Measurements from ENCODE around the gene CORO1C.
A peak's percentile ranks its signal among the peaks of the same experiment; 100 is the strongest.

Gene CORO1C

GRCh38 chr12:108712925-108713203, 18.5 kb downstream of the CORO1C start:
- H3K4me1 ChIP-seq (ENCODE audit: control insufficient read depth in 2 of 2, insufficient read depth in 2 of 2, low read length in 2 of 2) = peaks cover 5 to 11% of the 10 kb centered on the region in 2 donors
- no peak overlapping the region for H3K27ac ChIP-seq (ENCODE audit: low read depth in 2 of 2, low read length in 2 of 2)

GRCh38 chr12:108712165-108712924, 19.0 kb downstream of the CORO1C start:
- peaks cover 5 to 11% of the 10 kb centered on the region in 2 donors for H3K4me1 ChIP-seq (ENCODE audit: control insufficient read depth in 2 of 2, insufficient read depth in 2 of 2, low read length in 2 of 2)
- H3K27me3 ChIP-seq (ENCODE audit: control insufficient read depth in 2 of 2, insufficient read depth in 2 of 2, low read length in 2 of 2) = no peaks in the 10 kb centered on the region
- no peak overlapping the region for H3K9ac ChIP-seq (ENCODE audit: low read depth in 1 of 2, low read length in 2 of 2)
- H3K36me3 ChIP-seq (ENCODE audit: control insufficient read depth in 2 of 2, insufficient read depth in 2 of 2, low read length in 2 of 2) = no peaks in the 10 kb centered on the region
- no peak overlapping the region for H3K27ac ChIP-seq (ENCODE audit: low read depth in 2 of 2, low read length in 2 of 2)
- H3K9me3 ChIP-seq (ENCODE audit: control insufficient read depth in 2 of 2, low read length in 2 of 2) = no peaks in the 10 kb centered on the region
- H3K4me3 ChIP-seq (ENCODE audit: low read length in 2 of 2) = no peak overlapping the region

More at GRCh38 chr12:108712925-108713203, 18.5 kb downstream of the CORO1C start:
- Histone ChIP-seq H3K36me3 (ENCODE audit: control insufficient read depth in 2 of 2, insufficient read depth in 2 of 2, low read length in 2 of 2) (no peaks in the 10 kb centered on the region), H3K9me3 (ENCODE audit: control insufficient read depth in 2 of 2, low read length in 2 of 2) (no peaks in the 10 kb centered on the region), H3K27me3 (ENCODE audit: control insufficient read depth in 2 of 2, insufficient read depth in 2 of 2, low read length in 2 of 2) (no peaks in the 10 kb centered on the region), H3K4me3 (ENCODE audit: low read length in 2 of 2) (no peak overlapping the region), H3K9ac (ENCODE audit: low read depth in 1 of 2, low read length in 2 of 2) (no peak overlapping the region)

GRCh38 chr12:108711489-108712164, 19.7 kb downstream of the CORO1C start:
- no peak overlapping the region for H3K4me3 ChIP-seq (ENCODE audit: low read length in 2 of 2)
- no peak overlapping the region for H3K27ac ChIP-seq (ENCODE audit: low read depth in 2 of 2, low read length in 2 of 2)
- no peak overlapping the region for H3K9ac ChIP-seq (ENCODE audit: low read depth in 1 of 2, low read length in 2 of 2)
- H3K9me3 ChIP-seq (ENCODE audit: control insufficient read depth in 2 of 2, low read length in 2 of 2) = no peaks in the 10 kb centered on the region
- H3K4me1 ChIP-seq (ENCODE audit: control insufficient read depth in 2 of 2, insufficient read depth in 2 of 2, low read length in 2 of 2) = peaks cover 5 to 11% of the 10 kb centered on the region in 2 donors
- no peaks in the 10 kb centered on the region for H3K27me3 ChIP-seq (ENCODE audit: control insufficient read depth in 2 of 2, insufficient read depth in 2 of 2, low read length in 2 of 2)
- no peaks in the 10 kb centered on the region for H3K36me3 ChIP-seq (ENCODE audit: control insufficient read depth in 2 of 2, insufficient read depth in 2 of 2, low read length in 2 of 2)

- Histone ChIP-seq H3K27me3 (ENCODE audit: control insufficient read depth in 2 of 2, insufficient read depth in 2 of 2, low read length in 2 of 2) (no peaks in the 10 kb centered on the region), H3K9me3 (ENCODE audit: control insufficient read depth in 2 of 2, low read length in 2 of 2) (no peaks in the 10 kb centered on the region), H3K9ac (ENCODE audit: low read depth in 1 of 2, low read length in 2 of 2) (no peak overlapping the region), H3K4me3 (ENCODE audit: low read length in 2 of 2) (no peak overlapping the region), H3K4me1 (ENCODE audit: control insufficient read depth in 2 of 2, insufficient read depth in 2 of 2, low read length in 2 of 2) (peaks cover 5 to 11% of the 10 kb centered on the region in 2 donors), H3K27ac (ENCODE audit: low read depth in 2 of 2, low read length in 2 of 2) (no peak overlapping the region), H3K36me3 (ENCODE audit: control insufficient read depth in 2 of 2, insufficient read depth in 2 of 2, low read length in 2 of 2) (no peaks in the 10 kb centered on the region)
Measured at GRCh38 chr12:108709697-108710096, 21.6 kb downstream of the CORO1C start.

- peaks cover 0 to 5% of the 10 kb centered on the region in 2 donors for H3K36me3 ChIP-seq (ENCODE audit: control insufficient read depth in 2 of 2, insufficient read depth in 2 of 2, low read length in 2 of 2)
- H3K27me3 ChIP-seq (ENCODE audit: control insufficient read depth in 2 of 2, insufficient read depth in 2 of 2, low read length in 2 of 2) = no peaks in the 10 kb centered on the region
- no peak overlapping the region for H3K27ac ChIP-seq (ENCODE audit: low read depth in 2 of 2, low read length in 2 of 2)
- no peak overlapping the region for H3K4me3 ChIP-seq (ENCODE audit: low read length in 2 of 2)
- no peaks in the 10 kb centered on the region for H3K9me3 ChIP-seq (ENCODE audit: control insufficient read depth in 2 of 2, low read length in 2 of 2)
- H3K4me1 ChIP-seq (ENCODE audit: control insufficient read depth in 2 of 2, insufficient read depth in 2 of 2, low read length in 2 of 2) = peaks cover 4 to 9% of the 10 kb centered on the region in 2 donors
- no peak overlapping the region for H3K9ac ChIP-seq (ENCODE audit: low read depth in 1 of 2, low read length in 2 of 2)
Measured at GRCh38 chr12:108704527-108704926, 26.8 kb downstream of the CORO1C start.

GRCh38 chr12:108702595-108703320, 28.6 kb downstream of the CORO1C start:
- H3K27ac ChIP-seq (ENCODE audit: low read depth in 2 of 2, low read length in 2 of 2) = no peak overlapping the region
- H3K27me3 ChIP-seq (ENCODE audit: control insufficient read depth in 2 of 2, insufficient read depth in 2 of 2, low read length in 2 of 2) = no peaks in the 10 kb centered on the region
- H3K9me3 ChIP-seq (ENCODE audit: control insufficient read depth in 2 of 2, low read length in 2 of 2) = no peaks in the 10 kb centered on the region
- H3K36me3 ChIP-seq (ENCODE audit: control insufficient read depth in 2 of 2, insufficient read depth in 2 of 2, low read length in 2 of 2) = peaks cover 0 to 14% of the 10 kb centered on the region in 2 donors
- H3K9ac ChIP-seq (ENCODE audit: low read depth in 1 of 2, low read length in 2 of 2) = no peak overlapping the region
- no peak overlapping the region for H3K4me3 ChIP-seq (ENCODE audit: low read length in 2 of 2)
- peaks cover 4 to 9% of the 10 kb centered on the region in 2 donors for H3K4me1 ChIP-seq (ENCODE audit: control insufficient read depth in 2 of 2, insufficient read depth in 2 of 2, low read length in 2 of 2)

- H3K27me3 ChIP-seq (ENCODE audit: control insufficient read depth in 2 of 2, insufficient read depth in 2 of 2, low read length in 2 of 2) = no peaks in the 10 kb centered on the region
- H3K36me3 ChIP-seq (ENCODE audit: control insufficient read depth in 2 of 2, insufficient read depth in 2 of 2, low read length in 2 of 2) = peaks cover 2 to 14% of the 10 kb centered on the region in 2 donors
- H3K9ac ChIP-seq (ENCODE audit: low read depth in 1 of 2, low read length in 2 of 2) = peak overlapping the region in 1 of 2 donors; percentile 7
- H3K4me1 ChIP-seq (ENCODE audit: control insufficient read depth in 2 of 2, insufficient read depth in 2 of 2, low read length in 2 of 2) = peaks cover 4 to 9% of the 10 kb centered on the region in 2 donors
- H3K4me3 ChIP-seq (ENCODE audit: low read length in 2 of 2) = no peak overlapping the region
- no peaks in the 10 kb centered on the region for H3K9me3 ChIP-seq (ENCODE audit: control insufficient read depth in 2 of 2, low read length in 2 of 2)
- peak overlapping the region; percentile 1 to 41 for H3K27ac ChIP-seq (ENCODE audit: low read depth in 2 of 2, low read length in 2 of 2)
Measured at GRCh38 chr12:108701779-108702441, 29.4 kb downstream of the CORO1C start.

GRCh38 chr12:108700833-108701541, 30.3 kb downstream of the CORO1C start:
- peak overlapping the region in 1 of 2 donors; percentile 18 for H3K27ac ChIP-seq (ENCODE audit: low read depth in 2 of 2, low read length in 2 of 2)
- H3K4me3 ChIP-seq (ENCODE audit: low read length in 2 of 2) = no peak overlapping the region
- H3K36me3 ChIP-seq (ENCODE audit: control insufficient read depth in 2 of 2, insufficient read depth in 2 of 2, low read length in 2 of 2) = peaks cover 6 to 14% of the 10 kb centered on the region in 2 donors
- no peak overlapping the region for H3K9ac ChIP-seq (ENCODE audit: low read depth in 1 of 2, low read length in 2 of 2)
- peaks cover 4 to 9% of the 10 kb centered on the region in 2 donors for H3K4me1 ChIP-seq (ENCODE audit: control insufficient read depth in 2 of 2, insufficient read depth in 2 of 2, low read length in 2 of 2)
- no peaks in the 10 kb centered on the region for H3K27me3 ChIP-seq (ENCODE audit: control insufficient read depth in 2 of 2, insufficient read depth in 2 of 2, low read length in 2 of 2)
- H3K9me3 ChIP-seq (ENCODE audit: control insufficient read depth in 2 of 2, low read length in 2 of 2) = no peaks in the 10 kb centered on the region

GRCh38 chr12:108699955-108700563, 31.3 kb downstream of the CORO1C start:
- Histone ChIP-seq H3K4me3 (ENCODE audit: low read length in 2 of 2) (no peak overlapping the region), H3K9ac (ENCODE audit: low read depth in 1 of 2, low read length in 2 of 2) (no peak overlapping the region), H3K9me3 (ENCODE audit: control insufficient read depth in 2 of 2, low read length in 2 of 2) (no peaks in the 10 kb centered on the region), H3K36me3 (ENCODE audit: control insufficient read depth in 2 of 2, insufficient read depth in 2 of 2, low read length in 2 of 2) (peaks cover 6 to 14% of the 10 kb centered on the region in 2 donors), H3K27me3 (ENCODE audit: control insufficient read depth in 2 of 2, insufficient read depth in 2 of 2, low read length in 2 of 2) (no peaks in the 10 kb centered on the region), H3K4me1 (ENCODE audit: control insufficient read depth in 2 of 2, insufficient read depth in 2 of 2, low read length in 2 of 2) (peaks cover 4 to 9% of the 10 kb centered on the region in 2 donors), H3K27ac (ENCODE audit: low read depth in 2 of 2, low read length in 2 of 2) (peak overlapping the region; percentile 27 to 30)
